BLaER1 (cell line): ENCODE measurements around the gene TBX19.

Experiments used
- H3K27ac ChIP-seq: shearing (Covaris generic); formaldehyde crosslinking; 2 replicates; pipeline ENCODE4 v1.8.1; 2022
- H3K27me3 ChIP-seq: shearing (Covaris generic); formaldehyde crosslinking; 2 replicates; pipeline ENCODE4 v1.8.1; 2022
- H3K36me3 ChIP-seq: shearing (Covaris generic); formaldehyde crosslinking; 2 replicates; pipeline ENCODE4 v1.8.1; 2022
- H3K4me1 ChIP-seq: shearing (Covaris generic); formaldehyde crosslinking; 2 replicates; pipeline ENCODE4 v1.8.1; 2022
- H3K4me2 ChIP-seq: shearing (Covaris generic); formaldehyde crosslinking; 2 replicates; pipeline ENCODE4 v1.8.1; 2022
- H3K4me3 ChIP-seq: shearing (Covaris generic); formaldehyde crosslinking; 2 replicates; pipeline ENCODE4 v1.8.1; 2022
- H3K9ac ChIP-seq: shearing (Covaris generic); formaldehyde crosslinking; 2 replicates; pipeline ENCODE4 v1.8.1; 2022
- H3K9me3 ChIP-seq: shearing (Covaris generic); formaldehyde crosslinking; 2 replicates; pipeline ENCODE4 v1.8.1; 2022
- H4K20me1 ChIP-seq: shearing (Covaris generic); formaldehyde crosslinking; 2 replicates; pipeline ENCODE4 v1.8.1; 2022
- Cebpa-rat ChIP-seq: shearing (Covaris generic); IDR thresholded peaks from 2 replicates; pipeline ENCODE4 v1.8.1; 2022

Gene TBX19

GRCh38 chr1:168273575-168273974 lies 7.1 kb upstream of the TBX19 start:
- no peaks in the 10 kb centered on the region for H4K20me1 ChIP-seq
- H3K4me1 ChIP-seq = peaks cover 16% of the 10 kb centered on the region
- H3K9ac ChIP-seq = no peak overlapping the region
- peaks cover 41% of the 10 kb centered on the region for H3K9me3 ChIP-seq
- H3K36me3 ChIP-seq = peaks cover 9% of the 10 kb centered on the region; the same call in 1 of the 2 replicates
- H3K27me3 ChIP-seq = no peaks in the 10 kb centered on the region
- H3K4me2 ChIP-seq = peak overlapping the region; percentile 46
- H3K4me3 ChIP-seq = no peak overlapping the region
- no peak overlapping the region for H3K27ac ChIP-seq
- no peak for TF ChIP-seq Cebpa-rat

GRCh38 chr1:168279253-168279652 lies 1.4 kb upstream of the TBX19 start:
- Histone ChIP-seq H3K4me2 (no peak overlapping the region), H3K36me3 (0 out of 2 replicates have a peak, but pooled peaks cover 6% of the 10 kb centered on the region), H3K4me3 (no peak overlapping the region), H4K20me1 (no peaks in the 10 kb centered on the region), H3K27me3 (no peaks in the 10 kb centered on the region), H3K27ac (no peak overlapping the region), H3K4me1 (peaks cover under 1% of the 10 kb centered on the region; the same call in 1 of the 2 replicates), H3K9me3 (peaks cover 22% of the 10 kb centered on the region), H3K9ac (no peak overlapping the region)
- no peak for TF ChIP-seq Cebpa-rat

GRCh38 chr1:168281603-168282325 lies 1.1 kb downstream of the TBX19 start:
- peaks cover 5% of the 10 kb centered on the region; the same call in 1 of the 2 replicates for H3K9me3 ChIP-seq
- no peaks in the 10 kb centered on the region for H3K27me3 ChIP-seq
- H3K4me1 ChIP-seq = no peaks in the 10 kb centered on the region
- no peak overlapping the region for H3K4me2 ChIP-seq
- H3K9ac ChIP-seq = no peak overlapping the region
- H4K20me1 ChIP-seq = no peaks in the 10 kb centered on the region
- H3K36me3 ChIP-seq = 0 out of 2 replicates have a peak, but pooled peaks cover 6% of the 10 kb centered on the region
- TF ChIP-seq Cebpa-rat = no peak
- no peak overlapping the region for H3K4me3 ChIP-seq
- H3K27ac ChIP-seq = no peak overlapping the region

GRCh38 chr1:168285521-168285790 lies 4.8 kb downstream of the TBX19 start:
- no peak overlapping the region for H3K4me3 ChIP-seq
- no peaks in the 10 kb centered on the region for H3K4me1 ChIP-seq
- no peak overlapping the region for H3K27ac ChIP-seq
- TF ChIP-seq Cebpa-rat = no peak
- H3K9ac ChIP-seq = no peak overlapping the region
- 0 out of 2 replicates have a peak, but pooled peaks cover 6% of the 10 kb centered on the region for H3K36me3 ChIP-seq
- no peaks in the 10 kb centered on the region for H4K20me1 ChIP-seq
- no peak overlapping the region for H3K4me2 ChIP-seq
- H3K9me3 ChIP-seq = no peaks in the 10 kb centered on the region
- H3K27me3 ChIP-seq = no peaks in the 10 kb centered on the region

- Histone ChIP-seq H4K20me1 (no peaks in the 10 kb centered on the region), H3K4me3 (no peak overlapping the region), H3K9me3 (no peaks in the 10 kb centered on the region), H3K9ac (no peak overlapping the region), H3K36me3 (no peaks in the 10 kb centered on the region), H3K27me3 (no peaks in the 10 kb centered on the region), H3K4me1 (no peaks in the 10 kb centered on the region), H3K27ac (no peak overlapping the region), H3K4me2 (no peak overlapping the region)
- TF ChIP-seq Cebpa-rat = no peak
These were observed 5.6 kb downstream of the TBX19 start for GRCh38 chr1:168285971-168286927.

GRCh38 chr1:168287237-168287664 lies 6.6 kb downstream of the TBX19 start:
- no peak for TF ChIP-seq Cebpa-rat
- Histone ChIP-seq H3K36me3 (no peaks in the 10 kb centered on the region), H4K20me1 (no peaks in the 10 kb centered on the region), H3K9ac (no peak overlapping the region), H3K9me3 (no peaks in the 10 kb centered on the region), H3K4me1 (no peaks in the 10 kb centered on the region), H3K27ac (no peak overlapping the region), H3K4me2 (no peak overlapping the region), H3K4me3 (no peak overlapping the region), H3K27me3 (no peaks in the 10 kb centered on the region)

- Histone ChIP-seq H3K9me3 (no peaks in the 10 kb centered on the region), H3K4me2 (no peak overlapping the region), H3K9ac (no peak overlapping the region), H3K27me3 (no peaks in the 10 kb centered on the region), H4K20me1 (no peaks in the 10 kb centered on the region), H3K27ac (no peak overlapping the region), H3K4me1 (no peaks in the 10 kb centered on the region), H3K4me3 (no peak overlapping the region), H3K36me3 (no peaks in the 10 kb centered on the region)
- no peak for TF ChIP-seq Cebpa-rat
These were observed 7.8 kb downstream of the TBX19 start for GRCh38 chr1:168288311-168289052.

- Histone ChIP-seq H4K20me1 (no peaks in the 10 kb centered on the region), H3K27ac (no peak overlapping the region), H3K36me3 (no peaks in the 10 kb centered on the region), H3K27me3 (no peaks in the 10 kb centered on the region), H3K9ac (no peak overlapping the region), H3K4me2 (no peak overlapping the region), H3K4me3 (no peak overlapping the region), H3K9me3 (no peaks in the 10 kb centered on the region), H3K4me1 (no peaks in the 10 kb centered on the region)
- TF ChIP-seq Cebpa-rat = no peak
These were observed 10.7 kb downstream of the TBX19 start for GRCh38 chr1:168291222-168291837.

GRCh38 chr1:168293356-168293755 lies 12.7 kb downstream of the TBX19 start:
- no peak overlapping the region for H3K4me2 ChIP-seq
- no peaks in the 10 kb centered on the region for H3K36me3 ChIP-seq
- H3K4me1 ChIP-seq = no peaks in the 10 kb centered on the region
- no peak for TF ChIP-seq Cebpa-rat
- no peak overlapping the region for H3K4me3 ChIP-seq
- no peaks in the 10 kb centered on the region for H3K9me3 ChIP-seq
- no peak overlapping the region for H3K27ac ChIP-seq
- no peaks in the 10 kb centered on the region for H3K27me3 ChIP-seq
- H4K20me1 ChIP-seq = no peaks in the 10 kb centered on the region
- no peak overlapping the region for H3K9ac ChIP-seq
